ENCODE measurements around the gene TRIM56.
"Not testable (repeated sequence)": the region's sequence is repeated elsewhere in the genome, so short reads cannot be mapped to it uniquely, and the experiment has no call there.

The TRIM56 gene

DNA sequence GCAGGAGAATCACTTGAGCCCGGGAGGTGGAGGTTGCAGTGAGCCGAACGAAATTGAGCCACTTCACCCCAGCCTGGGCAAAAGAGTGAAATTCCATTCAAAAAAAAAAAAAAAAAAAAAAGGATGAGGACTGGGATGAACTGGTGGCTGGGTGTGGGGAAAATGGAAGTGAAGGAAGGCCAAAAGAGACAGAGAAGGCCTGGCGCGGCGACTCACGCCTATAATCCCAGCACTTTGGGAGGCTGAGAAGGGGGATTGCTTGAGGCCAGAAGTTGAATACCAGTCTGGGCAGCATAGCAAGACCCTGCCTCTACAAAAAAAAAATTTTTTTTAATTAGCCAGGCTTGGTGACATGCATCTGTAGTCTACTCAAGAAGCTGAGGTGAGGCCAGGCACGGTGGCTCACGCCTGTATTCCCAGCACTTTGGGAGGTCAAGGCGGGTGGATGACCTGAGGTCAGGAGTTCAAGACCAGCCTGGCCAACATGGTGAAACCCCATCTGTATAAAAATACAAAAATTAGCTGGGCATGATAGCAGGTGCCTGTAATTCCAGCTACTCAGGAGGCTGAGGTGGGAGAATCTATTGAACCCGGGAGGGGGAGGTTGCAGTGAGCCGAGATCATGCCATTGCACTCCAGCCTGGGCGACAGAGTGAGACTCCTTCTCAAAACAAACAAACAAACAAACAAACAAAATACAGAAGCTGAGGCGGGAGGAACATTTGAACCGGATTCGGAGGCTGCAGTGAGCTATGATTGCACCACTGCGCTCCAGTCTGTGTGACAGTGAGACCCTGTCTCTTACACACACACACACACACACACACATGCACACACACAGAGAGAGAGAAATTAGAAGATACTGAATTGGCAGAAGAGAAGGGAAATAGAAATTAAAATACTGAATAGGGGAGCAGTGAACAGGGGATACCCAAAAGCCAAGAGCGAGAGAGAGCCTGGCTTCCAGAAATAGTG lies 47.6 kb downstream of the TRIM56 start:
- not testable (repeated sequence) for DNase-seq (ENCODE audit: low spot score)

DNA sequence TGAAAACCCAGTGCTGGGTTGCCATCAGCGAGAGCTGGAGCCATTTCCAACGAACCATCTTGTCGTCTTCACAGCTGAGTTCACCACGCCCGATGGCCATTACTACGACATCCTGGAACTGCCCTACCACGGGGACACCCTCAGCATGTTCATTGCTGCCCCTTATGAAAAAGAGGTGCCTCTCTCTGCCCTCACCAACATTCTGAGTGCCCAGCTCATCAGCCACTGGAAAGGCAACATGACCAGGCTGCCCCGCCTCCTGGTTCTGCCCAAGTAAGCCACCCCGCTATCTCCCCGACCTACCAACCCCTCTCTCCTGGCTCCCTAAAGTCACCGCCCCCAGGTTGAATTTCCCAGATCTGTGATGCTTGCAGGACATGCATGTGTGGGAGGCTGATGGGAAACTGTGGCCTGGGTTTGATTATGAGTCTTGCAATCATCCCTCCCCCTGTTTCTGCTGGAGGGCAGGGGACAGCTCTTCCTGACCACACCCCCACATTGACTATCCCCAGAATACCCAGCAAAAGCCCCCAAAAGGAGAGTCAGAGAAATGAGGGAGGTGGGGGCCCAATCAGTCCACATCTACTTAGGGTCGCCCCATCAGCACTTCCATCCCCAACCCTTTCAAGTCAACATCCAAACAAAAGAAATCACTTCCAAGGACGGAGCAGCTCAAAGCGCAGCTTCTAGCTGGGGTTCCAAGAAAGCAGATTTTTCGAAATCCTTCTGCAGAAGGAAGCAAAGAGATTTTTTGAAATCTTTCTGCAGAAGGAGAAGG lies 48.5 kb downstream of the TRIM56 start:
- DNase-seq (ENCODE audit: low spot score): no peak

DNA sequence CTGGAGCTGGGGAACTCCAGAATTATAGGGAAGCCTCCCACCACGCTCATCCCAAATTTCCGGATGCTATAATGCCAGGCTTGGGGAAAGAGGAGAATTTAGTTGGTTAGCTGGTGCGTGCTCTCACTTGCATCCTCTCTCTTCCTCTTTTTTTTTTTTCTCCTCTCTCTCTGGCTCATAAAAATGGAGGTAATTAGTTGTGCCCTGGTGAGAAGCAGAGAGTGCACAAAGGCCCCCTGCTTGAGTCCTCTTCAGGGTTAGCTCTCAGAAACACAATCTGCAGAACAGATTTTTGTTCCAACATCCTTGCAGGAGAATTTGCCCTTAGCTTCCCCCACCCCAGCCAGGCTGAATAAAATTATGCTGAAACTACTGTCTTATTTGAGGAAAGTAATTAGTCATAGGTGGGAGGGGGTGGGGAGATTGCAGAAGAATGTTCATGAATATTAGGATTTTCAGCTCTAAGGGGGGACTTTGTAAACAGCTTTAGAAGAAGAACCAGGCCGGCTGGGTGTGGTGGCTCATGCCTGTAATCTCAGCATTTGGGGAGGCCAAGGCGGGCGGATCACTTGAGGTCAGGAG lies 49.2 kb downstream of the TRIM56 start:
- DNase-seq (ENCODE audit: low spot score): no peak

DNA sequence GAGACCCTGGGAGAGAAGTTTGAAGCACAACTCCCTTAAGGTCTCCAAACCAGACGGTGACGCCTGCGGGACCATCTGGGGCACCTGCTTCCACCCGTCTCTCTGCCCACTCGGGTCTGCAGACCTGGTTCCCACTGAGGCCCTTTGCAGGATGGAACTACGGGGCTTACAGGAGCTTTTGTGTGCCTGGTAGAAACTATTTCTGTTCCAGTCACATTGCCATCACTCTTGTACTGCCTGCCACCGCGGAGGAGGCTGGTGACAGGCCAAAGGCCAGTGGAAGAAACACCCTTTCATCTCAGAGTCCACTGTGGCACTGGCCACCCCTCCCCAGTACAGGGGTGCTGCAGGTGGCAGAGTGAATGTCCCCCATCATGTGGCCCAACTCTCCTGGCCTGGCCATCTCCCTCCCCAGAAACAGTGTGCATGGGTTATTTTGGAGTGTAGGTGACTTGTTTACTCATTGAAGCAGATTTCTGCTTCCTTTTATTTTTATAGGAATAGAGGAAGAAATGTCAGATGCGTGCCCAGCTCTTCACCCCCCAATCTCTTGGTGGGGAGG lies 52.5 kb downstream of the TRIM56 start:
- DNase-seq (ENCODE audit: low spot score): no peak

DNA sequence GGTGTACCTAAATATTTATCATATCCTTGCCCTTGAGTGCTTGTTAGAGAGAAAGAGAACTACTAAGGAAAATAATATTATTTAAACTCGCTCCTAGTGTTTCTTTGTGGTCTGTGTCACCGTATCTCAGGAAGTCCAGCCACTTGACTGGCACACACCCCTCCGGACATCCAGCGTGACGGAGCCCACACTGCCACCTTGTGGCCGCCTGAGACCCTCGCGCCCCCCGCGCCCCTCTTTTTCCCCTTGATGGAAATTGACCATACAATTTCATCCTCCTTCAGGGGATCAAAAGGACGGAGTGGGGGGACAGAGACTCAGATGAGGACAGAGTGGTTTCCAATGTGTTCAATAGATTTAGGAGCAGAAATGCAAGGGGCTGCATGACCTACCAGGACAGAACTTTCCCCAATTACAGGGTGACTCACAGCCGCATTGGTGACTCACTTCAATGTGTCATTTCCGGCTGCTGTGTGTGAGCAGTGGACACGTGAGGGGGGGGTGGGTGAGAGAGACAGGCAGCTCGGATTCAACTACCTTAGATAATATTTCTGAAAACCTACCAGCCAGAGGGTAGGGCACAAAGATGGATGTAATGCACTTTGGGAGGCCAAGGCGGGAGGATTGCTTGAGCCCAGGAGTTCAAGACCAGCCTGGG lies 53.1 kb downstream of the TRIM56 start:
- DNase-seq (ENCODE audit: low spot score): peak; percentile 74

DNA sequence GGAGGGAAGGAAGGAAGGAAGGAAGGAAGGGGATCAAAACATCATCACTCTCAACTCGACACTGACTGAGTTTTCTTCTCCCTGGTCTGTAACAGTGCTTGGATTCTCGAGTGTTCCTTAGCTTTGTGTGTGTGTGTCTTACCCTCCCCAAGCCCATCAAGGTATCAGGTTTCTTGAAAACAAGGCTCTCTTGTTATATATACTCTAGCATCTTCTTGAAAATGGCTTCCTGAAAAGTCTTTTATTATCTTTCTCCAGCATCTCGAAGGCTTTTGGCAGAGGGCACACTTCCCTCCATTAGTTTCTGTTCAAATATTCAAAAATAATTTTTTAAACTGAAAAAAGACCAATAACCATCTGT lies 55.0 kb downstream of the TRIM56 start:
- DNase-seq (ENCODE audit: low spot score): no peak

DNA sequence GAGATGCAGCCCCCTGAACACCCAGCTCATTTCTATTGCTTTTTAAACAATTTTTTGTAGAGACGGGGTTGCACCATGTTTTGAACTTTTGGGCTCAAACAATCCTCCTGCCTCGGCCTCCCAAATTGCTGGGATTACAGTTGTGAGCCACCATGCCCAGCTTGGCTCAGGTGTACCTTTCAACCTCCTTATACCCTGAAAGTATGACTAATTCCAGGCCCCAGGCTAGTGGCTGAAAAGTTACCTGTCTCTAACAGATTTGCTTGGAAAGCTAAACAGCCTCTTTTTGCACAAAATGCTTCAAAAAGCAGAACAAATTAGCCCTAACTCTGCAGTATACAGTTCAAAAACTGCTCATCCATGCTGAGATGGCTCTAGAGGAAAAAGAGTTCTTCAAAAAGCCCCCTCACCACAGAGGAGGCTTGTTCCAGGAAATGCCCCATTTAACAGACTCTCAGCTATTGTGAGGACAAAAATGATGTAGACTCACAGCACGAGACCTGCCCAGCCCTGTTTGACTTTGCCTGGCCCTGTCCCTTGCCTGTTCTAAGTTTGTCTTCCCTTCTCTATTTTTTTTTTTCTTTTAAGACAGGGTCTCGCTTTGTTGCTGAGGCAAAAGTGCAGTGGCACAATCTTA lies 55.6 kb downstream of the TRIM56 start:
- no peak for DNase-seq (ENCODE audit: low spot score)
